Measurements from ENCODE around the gene SLC16A7.
A peak's percentile ranks its signal among the peaks of the same experiment; 100 is the strongest.
"Not testable (repeated sequence)": the region's sequence is repeated elsewhere in the genome, so short reads cannot be mapped to it uniquely, and the experiment has no call there.

SLC16A7 gene

DNA sequence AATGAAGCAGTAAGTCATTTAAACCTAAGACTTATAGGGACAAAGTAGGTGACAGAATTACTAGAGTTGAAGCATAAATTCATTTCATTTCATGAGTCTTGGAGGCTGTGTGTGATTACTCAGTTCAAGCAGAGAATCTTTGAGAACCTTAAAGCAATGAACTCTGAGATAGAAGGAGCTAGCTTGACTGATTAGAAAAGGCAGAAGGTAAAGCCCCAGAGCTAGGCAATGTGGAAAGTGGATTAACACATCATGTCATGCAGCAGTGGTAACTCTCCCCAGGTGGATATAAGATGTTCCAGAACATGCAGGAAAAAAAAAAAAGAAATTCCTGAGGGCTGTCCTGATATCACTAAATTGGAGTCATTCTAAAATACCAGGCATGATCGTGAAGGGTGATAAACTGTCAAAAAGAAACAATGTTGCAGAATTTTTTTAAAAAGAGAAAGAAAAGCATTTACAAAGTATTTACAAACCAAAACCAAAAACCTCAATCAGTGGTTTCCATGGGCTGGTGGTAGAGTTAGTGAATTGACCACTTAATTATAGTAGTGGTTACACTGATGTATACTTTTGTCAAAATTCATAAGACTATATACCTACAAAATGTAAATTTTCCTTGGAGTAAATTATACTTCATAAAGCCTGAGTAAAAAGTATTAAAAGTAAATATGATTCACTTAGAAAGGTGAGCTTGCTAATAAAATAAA lies 12.7 kb upstream of the SLC16A7 start:
- Histone ChIP-seq H3K27me3 (no peaks in the 10 kb centered on the region), H3K4me1 (peaks cover 0 to 6% (median under 1%) of the 10 kb centered on the region in 10 experiments; a peak in 4 of 20 replicates), H3K9me3 (replicated peaks in 1 of 11) (no peaks in the 10 kb centered on the region), H4K20me1 (no peaks in the 10 kb centered on the region), H3K9ac (no peak overlapping the region), H3K4me2 (no peak overlapping the region), H3K4me3 (no peak overlapping the region), H3K27ac (no peak overlapping the region), H3K36me3 (no peaks in the 10 kb centered on the region)
- TF ChIP-seq Cebpa-rat (IDR thresholded peaks at IDR 0.05), result no peak

DNA sequence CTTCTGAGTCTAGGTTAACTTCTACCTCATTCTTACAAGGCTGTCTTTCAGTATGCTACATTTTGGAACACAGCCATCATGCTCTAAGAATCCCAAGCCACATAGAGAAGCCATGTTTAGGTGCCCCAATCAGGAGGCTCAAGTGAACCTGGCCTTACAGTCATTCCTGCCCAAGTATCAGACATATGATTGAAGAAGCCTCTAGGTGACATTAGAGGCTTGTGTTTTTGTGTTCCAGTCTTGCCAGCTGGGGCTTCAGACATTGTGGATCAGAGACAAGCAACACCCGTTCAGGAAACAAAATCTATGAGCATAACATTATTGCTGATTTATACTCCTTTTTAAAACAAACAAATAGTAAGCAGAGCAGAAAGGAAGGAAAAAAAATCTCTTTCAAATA lies 8.1 kb upstream of the SLC16A7 start:
- Histone ChIP-seq H3K9me3 (replicated peaks in 1 of 11) (no peaks in the 10 kb centered on the region), H3K4me3 (no peak overlapping the region), H3K27me3 (no peaks in the 10 kb centered on the region), H3K27ac (no peak overlapping the region), H3K4me1 (no peaks in the 10 kb centered on the region), H3K9ac (no peak overlapping the region), H4K20me1 (no peaks in the 10 kb centered on the region), H3K36me3 (no peaks in the 10 kb centered on the region), H3K4me2 (no peak overlapping the region)
- no peak for TF ChIP-seq Cebpa-rat (IDR thresholded peaks at IDR 0.05)

DNA sequence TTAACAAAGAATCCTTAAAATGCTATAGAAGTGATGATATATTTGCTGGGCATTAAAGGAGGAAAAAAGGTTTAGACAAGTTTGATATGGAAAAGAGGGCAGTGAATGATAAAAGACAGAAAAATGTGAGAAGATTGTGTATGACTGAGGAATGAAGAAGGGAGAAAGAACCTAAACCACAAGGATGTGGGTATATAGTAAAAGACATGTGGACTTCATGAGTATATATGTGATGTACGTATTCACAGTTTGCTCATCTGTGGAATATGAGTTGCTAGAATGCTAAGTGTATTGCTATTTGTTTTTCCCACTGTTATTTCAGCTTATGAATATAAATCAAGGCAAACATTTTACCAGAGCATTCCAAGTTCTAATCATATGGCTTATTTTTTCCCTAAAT lies 2.1 kb upstream of the SLC16A7 start:
- Histone ChIP-seq H3K36me3 (0 out of 22 replicates have a peak, but pooled peaks cover 0 to 4% (median 0%) of the 10 kb centered on the region in 11 experiments), H3K4me2 (peak overlapping the region in 3 of 11 experiments; percentile 77 to 98 (median 92); a peak in 5 of 22 replicates), H3K27ac (peak overlapping the region in 2 of 11 experiments; percentile 97 to 98; a peak in 2 of 22 replicates), H3K9ac (no peak overlapping the region), H3K9me3 (replicated peaks in 1 of 11) (no peaks in the 10 kb centered on the region), H3K27me3 (no peaks in the 10 kb centered on the region), H3K4me1 (peaks cover 21 to 36% (median 30%) of the 10 kb centered on the region in 10 experiments), H3K4me3 (no peak overlapping the region), H4K20me1 (no peaks in the 10 kb centered on the region)
- no peak for TF ChIP-seq Cebpa-rat (IDR thresholded peaks at IDR 0.05)

DNA sequence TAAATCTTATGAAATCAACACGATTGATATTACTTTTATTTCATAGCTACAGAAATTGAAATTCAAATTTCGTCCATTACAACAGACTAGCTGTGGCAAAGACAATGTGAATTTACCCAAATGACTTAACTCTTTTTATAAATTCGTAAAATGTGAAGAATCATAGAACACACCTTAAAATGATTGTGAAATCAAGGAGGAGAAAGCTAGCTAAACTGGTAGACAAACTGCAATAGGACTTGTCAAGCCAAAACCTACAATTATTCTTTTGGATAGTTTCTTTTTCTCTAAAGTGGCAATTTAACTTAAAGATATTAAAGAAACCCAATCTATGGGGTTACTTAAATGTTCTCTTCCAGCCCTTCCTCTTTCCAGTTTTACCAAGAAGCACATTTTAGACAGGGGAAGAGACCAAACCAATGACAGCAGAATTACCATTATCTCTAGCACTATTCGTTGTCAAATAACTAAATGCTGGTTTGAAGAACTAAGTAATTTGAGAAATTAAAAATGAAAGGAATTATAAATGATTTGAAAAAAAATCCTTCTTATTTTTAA lies 807 bp upstream of the SLC16A7 start:
- Histone ChIP-seq H3K9me3 (replicated peaks in 1 of 11) (no peaks in the 10 kb centered on the region), H3K27me3 (no peaks in the 10 kb centered on the region), H3K4me3 (peak overlapping the region; percentile 66 to 91 (median 78)), H3K9ac (peak overlapping the region; percentile 77 to 99 (median 96); a peak in 21 of 22 replicates), H3K4me1 (peaks cover 23 to 48% (median 41%) of the 10 kb centered on the region in 10 experiments), H4K20me1 (no peaks in the 10 kb centered on the region), H3K27ac (peak overlapping the region; percentile 65 to 100 (median 98); a peak in 20 of 22 replicates), H3K4me2 (peak overlapping the region; percentile 65 to 98 (median 90)), H3K36me3 (peaks cover 0 to 14% (median 0%) of the 10 kb centered on the region in 11 experiments; a peak in 4 of 22 replicates)
- no peak for TF ChIP-seq Cebpa-rat (IDR thresholded peaks at IDR 0.05)

DNA sequence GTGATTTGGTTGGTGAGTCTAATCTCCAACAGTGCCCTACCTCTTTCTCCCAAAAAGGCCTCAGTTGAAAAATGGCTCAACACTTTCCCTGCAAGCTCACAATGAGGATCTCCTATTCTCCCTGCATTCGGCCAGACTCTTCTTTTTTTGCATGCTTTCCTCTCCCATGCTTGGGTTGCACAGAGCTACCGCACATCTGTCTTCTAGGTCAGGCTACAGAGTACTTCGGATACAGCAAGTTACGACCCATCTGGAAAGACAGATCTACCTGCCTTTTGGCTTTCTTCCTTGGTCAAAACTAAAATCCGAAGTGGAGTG lies 305 bp upstream of the SLC16A7 start:
- Histone ChIP-seq H3K27ac (peak overlapping the region; percentile 65 to 100 (median 98); a peak in 21 of 22 replicates), H3K9me3 (replicated peaks in 1 of 11) (no peaks in the 10 kb centered on the region), H3K9ac (peak overlapping the region; percentile 77 to 99 (median 96); a peak in 21 of 22 replicates), H3K4me1 (peaks cover 23 to 53% (median 42%) of the 10 kb centered on the region in 10 experiments), H3K36me3 (peaks cover 0 to 14% (median 0%) of the 10 kb centered on the region in 11 experiments; a peak in 4 of 22 replicates), H3K4me3 (peak overlapping the region; percentile 66 to 91 (median 78)), H4K20me1 (no peaks in the 10 kb centered on the region), H3K27me3 (no peaks in the 10 kb centered on the region), H3K4me2 (peak overlapping the region; percentile 65 to 98 (median 90))
- TF ChIP-seq Cebpa-rat (IDR thresholded peaks at IDR 0.05), result no peak

DNA sequence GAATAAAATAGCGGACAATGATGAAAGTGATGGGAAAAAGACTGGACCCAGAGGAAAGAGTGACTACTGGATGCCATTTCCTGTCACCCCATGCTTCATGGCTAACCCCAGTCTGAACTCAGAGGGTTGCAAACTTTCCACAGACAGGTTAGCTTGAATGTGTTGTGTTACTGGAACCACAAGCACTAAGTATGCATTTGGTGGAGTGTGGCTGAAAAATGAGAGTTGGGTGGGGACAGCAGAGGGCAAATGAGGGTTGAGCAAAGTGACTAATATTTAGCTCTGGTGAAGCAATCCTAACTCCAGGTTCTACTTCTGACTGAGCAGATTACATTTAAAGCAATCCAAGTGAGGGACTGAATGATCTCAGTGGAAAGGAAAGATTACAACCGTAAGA lies 1.6 kb downstream of the SLC16A7 start:
- peak overlapping the region; percentile 83 to 93 (median 88) for H3K4me2 ChIP-seq
- H3K27me3 ChIP-seq, result no peaks in the 10 kb centered on the region
- H3K36me3 ChIP-seq, result peaks cover 0 to 23% (median 0%) of the 10 kb centered on the region in 11 experiments; a peak in 4 of 22 replicates
- H3K4me1 ChIP-seq, result peaks cover 23 to 56% (median 42%) of the 10 kb centered on the region in 10 experiments
- H3K27ac ChIP-seq, result peak overlapping the region; percentile 91 to 100 (median 98)
- no peaks in the 10 kb centered on the region for H3K9me3 ChIP-seq (replicated peaks in 1 of 11)
- TF ChIP-seq Cebpa-rat (IDR thresholded peaks at IDR 0.05), result peak; percentile 30 to 95 (median 81); a peak in 18 of 22 replicates
- H3K9ac ChIP-seq, result peak overlapping the region; percentile 92 to 99 (median 96)
- H4K20me1 ChIP-seq, result no peaks in the 10 kb centered on the region
- peak overlapping the region; percentile 66 to 91 (median 78) for H3K4me3 ChIP-seq

DNA sequence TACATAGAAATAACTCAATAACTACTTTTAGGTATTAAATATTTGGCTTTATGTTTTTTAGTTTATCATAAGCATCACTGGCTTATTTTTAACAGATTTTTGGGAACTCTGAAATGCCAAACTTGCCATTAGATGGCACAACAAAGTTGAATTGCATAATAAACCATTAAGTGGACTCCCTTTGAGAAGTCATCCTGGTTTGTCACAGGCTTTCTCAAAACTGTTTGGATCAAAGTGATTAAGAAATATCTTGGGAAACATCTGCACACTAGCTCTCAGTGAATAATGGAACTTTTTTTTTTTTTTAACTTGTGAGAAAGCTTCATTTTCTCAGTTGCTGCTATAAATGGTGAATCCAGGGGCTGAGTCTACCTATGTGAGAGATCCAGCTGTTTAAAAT lies 4.3 kb downstream of the SLC16A7 start:
- Histone ChIP-seq H3K9me3 (replicated peaks in 1 of 11) (no peaks in the 10 kb centered on the region), H3K4me1 (peaks cover 11 to 60% (median 31%) of the 10 kb centered on the region in 10 experiments), H3K4me2 (peak overlapping the region in 4 of 11 experiments; percentile 6 to 89 (median 85); a peak in 6 of 22 replicates), H3K36me3 (peaks cover 0 to 40% (median 3%) of the 10 kb centered on the region in 11 experiments; a peak in 8 of 22 replicates), H3K4me3 (no peak overlapping the region), H3K27me3 (no peaks in the 10 kb centered on the region), H4K20me1 (no peaks in the 10 kb centered on the region), H3K27ac (peak overlapping the region in 1 of 11 experiments; percentile 9; a peak in 1 of 22 replicates), H3K9ac (no peak overlapping the region)
- no peak for TF ChIP-seq Cebpa-rat (IDR thresholded peaks at IDR 0.05)

DNA sequence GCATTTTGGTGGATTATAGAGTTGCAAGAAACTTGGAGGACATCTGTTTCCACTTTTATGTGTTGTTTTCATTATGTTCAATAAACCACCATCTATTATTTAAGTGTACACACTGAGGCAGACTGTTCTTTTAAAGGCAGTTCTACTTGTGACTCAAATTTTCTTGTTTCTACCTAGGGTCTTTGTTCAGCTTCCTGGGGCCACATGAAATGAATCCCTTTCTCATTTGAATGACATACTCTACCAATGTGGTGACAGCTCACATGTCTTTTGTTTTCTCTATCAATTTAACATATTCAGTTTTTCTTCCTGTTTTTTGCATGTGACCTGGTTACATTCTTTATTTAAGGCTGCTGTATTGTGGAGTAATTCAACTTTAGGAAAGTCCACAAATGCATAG lies 7.9 kb downstream of the SLC16A7 start:
- Histone ChIP-seq H3K27me3 (no peaks in the 10 kb centered on the region), H3K4me1 (peaks cover 0 to 40% (median 11%) of the 10 kb centered on the region in 10 experiments; a peak in 13 of 20 replicates), H3K9ac (no peak overlapping the region), H4K20me1 (no peaks in the 10 kb centered on the region), H3K9me3 (replicated peaks in 1 of 11) (peaks cover 0 to 7% (median 0%) of the 10 kb centered on the region in 11 experiments; a peak in 4 of 22 replicates), H3K4me2 (peak overlapping the region in 2 of 11 experiments; percentile 28 to 52; a peak in 3 of 22 replicates), H3K36me3 (peaks cover 0 to 74% (median 0%) of the 10 kb centered on the region in 11 experiments; a peak in 8 of 22 replicates), H3K4me3 (no peak overlapping the region), H3K27ac (no peak overlapping the region)
- TF ChIP-seq Cebpa-rat (IDR thresholded peaks at IDR 0.05), result no peak

DNA sequence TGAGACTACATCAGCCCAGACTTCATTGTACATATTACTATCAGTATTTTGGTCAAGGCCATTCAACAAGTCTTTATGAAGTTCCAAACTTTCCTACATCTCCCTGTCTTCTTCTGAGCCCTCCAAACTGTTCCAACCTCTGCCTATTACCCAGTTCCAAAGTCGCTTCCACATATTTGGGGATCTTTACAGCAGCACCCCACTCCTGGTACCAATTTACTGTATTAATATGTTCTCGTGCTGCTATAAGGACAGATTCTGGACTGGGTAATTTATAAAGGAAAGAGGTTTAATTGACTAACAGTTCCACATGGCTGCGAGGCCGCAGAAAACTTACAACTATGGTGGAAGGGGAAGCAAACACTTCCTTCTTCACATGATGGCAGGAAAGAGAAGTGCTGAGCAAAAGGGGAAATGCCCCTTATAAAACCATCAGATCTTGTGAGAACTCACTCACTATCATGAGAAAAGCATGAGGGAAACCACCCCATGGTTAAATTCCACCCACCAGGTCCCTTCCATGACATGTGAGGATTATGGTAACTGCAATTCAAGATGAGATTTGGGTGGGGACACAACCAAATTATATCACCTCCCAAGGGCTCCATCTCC lies 17.1 kb downstream of the SLC16A7 start:
- H3K9ac ChIP-seq, H3K27me3 ChIP-seq, H3K4me2 ChIP-seq, H4K20me1 ChIP-seq, H3K4me1 ChIP-seq: not testable (repeated sequence)
- peak overlapping the region in 1 of 10 experiments; percentile 28; a peak in 1 of 20 replicates for H3K4me3 ChIP-seq
- H3K27ac ChIP-seq, result peak overlapping the region in 3 of 11 experiments; percentile 41 to 70 (median 61); a peak in 5 of 22 replicates
- peaks cover 35 to 75% (median 45%) of the 10 kb centered on the region in 11 experiments for H3K9me3 ChIP-seq (replicated peaks in 1 of 11)
- peaks cover 23 to 70% (median 29%) of the 10 kb centered on the region in 11 experiments for H3K36me3 ChIP-seq
